ENCODE data around the gene ZNRF2.

GRCh38 chr7:30252885-30253795, 31.3 kb upstream of the ZNRF2 start:
- TF ChIP-seq CTCF (conservative IDR thresholded peaks at IDR 0.05 in 1 of 2, IDR thresholded peaks at IDR 0.05 in 1 of 2; ENCODE audit: low read depth in 1 of 2, low read length in 2 of 2): no peak
- TF ChIP-seq EZH2 (IDR thresholded peaks at IDR 0.05; ENCODE audit: low read length, missing control alignments): no peak

All from fibroblast of lung (primary cell).